GM20000 (cell line): ENCODE results near the gene USP31.

Experiments
- DNase-seq: peaks from one replicate; pipeline ENCODE4 v3.0.0; 2012; ENCODE audit warnings: low spot score
- CTCF ChIP-seq: IDR thresholded peaks from 2 replicates; pipeline ENCODE4 v1.5.1; 2012; ENCODE audit warnings: mild to moderate bottlenecking, control low read depth; ENCODE audit errors: extremely low read depth, missing control alignments

The USP31 gene

GRCh38 chr16:23015580-23015979 lies 133.7 kb downstream of the USP31 start:
- no peak for DNase-seq
- TF ChIP-seq CTCF = no peak

- DNase-seq = no peak
- no peak for TF ChIP-seq CTCF
Observed at GRCh38 chr16:23014592-23014991, 134.7 kb downstream of the USP31 start.
